Measurements from ENCODE around the gene CAMTA1.

The CAMTA1 gene

GRCh38 chr1:7063981-7064380 is 278.7 kb downstream of the CAMTA1 start:
- DNase-seq (ENCODE audit: low read depth) = no peak
- H3K4me3 ChIP-seq (ENCODE audit: control insufficient read depth, low read depth, low read length) = no peak overlapping the region
- TF ChIP-seq, protein P1, sequence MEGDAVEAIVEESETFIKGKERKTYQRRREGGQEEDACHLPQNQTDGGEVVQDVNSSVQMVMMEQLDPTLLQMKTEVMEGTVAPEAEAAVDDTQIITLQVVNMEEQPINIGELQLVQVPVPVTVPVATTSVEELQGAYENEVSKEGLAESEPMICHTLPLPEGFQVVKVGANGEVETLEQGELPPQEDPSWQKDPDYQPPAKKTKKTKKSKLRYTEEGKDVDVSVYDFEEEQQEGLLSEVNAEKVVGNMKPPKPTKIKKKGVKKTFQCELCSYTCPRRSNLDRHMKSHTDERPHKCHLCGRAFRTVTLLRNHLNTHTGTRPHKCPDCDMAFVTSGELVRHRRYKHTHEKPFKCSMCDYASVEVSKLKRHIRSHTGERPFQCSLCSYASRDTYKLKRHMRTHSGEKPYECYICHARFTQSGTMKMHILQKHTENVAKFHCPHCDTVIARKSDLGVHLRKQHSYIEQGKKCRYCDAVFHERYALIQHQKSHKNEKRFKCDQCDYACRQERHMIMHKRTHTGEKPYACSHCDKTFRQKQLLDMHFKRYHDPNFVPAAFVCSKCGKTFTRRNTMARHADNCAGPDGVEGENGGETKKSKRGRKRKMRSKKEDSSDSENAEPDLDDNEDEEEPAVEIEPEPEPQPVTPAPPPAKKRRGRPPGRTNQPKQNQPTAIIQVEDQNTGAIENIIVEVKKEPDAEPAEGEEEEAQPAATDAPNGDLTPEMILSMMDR (conservative IDR thresholded peaks at IDR 0.05; ENCODE audit: control insufficient read depth, insufficient read depth, low read depth, low read length) = no peak

GRCh38 chr1:7068552-7068951 is 283.3 kb downstream of the CAMTA1 start:
- no peak overlapping the region for H3K4me3 ChIP-seq (ENCODE audit: control insufficient read depth, low read depth, low read length)
- DNase-seq (ENCODE audit: low read depth) = no peak
- TF ChIP-seq, protein P1 (conservative IDR thresholded peaks at IDR 0.05; ENCODE audit: control insufficient read depth, insufficient read depth, low read depth, low read length) = no peak

- no peak for DNase-seq (ENCODE audit: low read depth)
- H3K4me3 ChIP-seq (ENCODE audit: control insufficient read depth, low read depth, low read length) = peak overlapping the region; percentile 23
- TF ChIP-seq, protein P1 (conservative IDR thresholded peaks at IDR 0.05; ENCODE audit: control insufficient read depth, insufficient read depth, low read depth, low read length) = no peak
Measured at GRCh38 chr1:7069931-7070330, 284.7 kb downstream of the CAMTA1 start.

DNA sequence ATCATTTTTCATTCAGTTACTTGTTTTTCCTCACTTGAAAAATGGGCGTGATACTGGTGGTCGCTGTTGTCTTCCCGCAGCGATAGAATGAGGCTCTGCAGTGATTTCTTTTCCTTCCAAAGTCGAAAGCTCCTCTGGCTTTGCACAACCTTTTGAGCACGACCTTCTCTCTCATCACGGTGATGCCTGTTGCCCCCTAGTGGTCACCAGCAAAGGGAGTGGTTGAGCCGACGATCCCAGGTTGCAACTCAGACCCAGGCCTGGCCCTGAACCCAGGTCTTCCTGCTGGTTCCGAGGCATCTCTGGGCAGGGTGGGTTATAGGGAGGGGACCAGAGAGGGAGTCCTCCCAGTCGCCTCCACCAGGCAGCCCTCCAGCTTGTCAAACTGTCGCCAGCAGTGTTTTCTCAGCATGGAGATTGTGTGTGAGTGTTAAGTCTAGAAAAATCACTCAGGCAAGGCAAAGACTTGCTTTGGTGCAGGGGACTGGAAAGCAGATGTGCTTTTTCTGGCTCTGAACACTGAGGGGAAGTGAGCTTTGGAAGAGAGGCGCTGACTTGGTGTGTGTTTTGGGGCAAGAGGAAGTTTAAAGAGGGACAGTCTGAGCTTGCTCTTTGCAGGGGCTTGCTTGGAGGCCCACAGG is 285.3 kb downstream of the CAMTA1 start:
- TF ChIP-seq, protein P1 (conservative IDR thresholded peaks at IDR 0.05; ENCODE audit: control insufficient read depth, insufficient read depth, low read depth, low read length) = peak; percentile 91
- peak; percentile 65 for DNase-seq (ENCODE audit: low read depth)
- H3K4me3 ChIP-seq (ENCODE audit: control insufficient read depth, low read depth, low read length) = peak overlapping the region; percentile 23

DNA sequence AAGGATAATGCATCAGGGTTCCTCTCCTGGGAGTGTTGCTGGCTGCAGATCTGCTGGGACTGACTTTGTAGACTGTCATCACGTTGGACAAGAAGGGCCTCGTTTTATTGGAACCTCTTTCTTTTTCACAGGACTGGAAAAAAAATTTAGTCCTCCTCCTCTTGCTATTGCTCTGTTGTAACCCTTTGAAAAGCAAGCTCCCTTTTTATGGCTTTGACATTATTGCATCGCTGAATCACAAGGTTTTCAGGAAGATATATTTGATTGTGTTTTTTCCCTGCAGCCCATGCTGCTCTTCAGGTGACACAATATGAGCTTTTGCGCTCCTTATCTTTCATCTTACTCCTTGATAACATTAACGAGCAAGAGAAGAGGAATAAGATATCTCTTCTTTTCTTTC is 290.9 kb downstream of the CAMTA1 start:
- TF ChIP-seq, protein P1 (conservative IDR thresholded peaks at IDR 0.05; ENCODE audit: control insufficient read depth, insufficient read depth, low read depth, low read length) = no peak
- no peak for DNase-seq (ENCODE audit: low read depth)
- H3K4me3 ChIP-seq (ENCODE audit: control insufficient read depth, low read depth, low read length) = no peak overlapping the region

DNA sequence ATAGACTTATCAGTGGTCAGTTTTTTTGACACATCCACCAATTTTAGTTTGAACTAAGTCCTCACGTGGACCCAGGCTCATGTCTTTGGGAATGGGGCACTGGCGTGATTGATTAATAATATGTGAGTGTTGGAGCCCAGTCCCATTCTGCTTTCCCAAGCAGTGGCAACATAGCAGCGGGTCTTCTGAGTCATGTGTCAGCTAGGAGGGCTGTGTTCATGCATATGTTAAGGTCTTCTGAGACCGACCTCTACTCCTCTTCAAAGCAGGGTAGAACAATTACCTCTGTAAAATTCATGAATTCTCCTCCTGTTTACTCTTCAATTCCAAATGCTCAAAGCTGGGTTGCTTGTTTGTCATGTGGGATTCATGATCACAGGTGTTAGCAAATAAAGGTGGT is 291.3 kb downstream of the CAMTA1 start:
- TF ChIP-seq, protein P1 (conservative IDR thresholded peaks at IDR 0.05; ENCODE audit: control insufficient read depth, insufficient read depth, low read depth, low read length) = no peak
- no peak for DNase-seq (ENCODE audit: low read depth)
- no peak overlapping the region for H3K4me3 ChIP-seq (ENCODE audit: control insufficient read depth, low read depth, low read length)

DNA sequence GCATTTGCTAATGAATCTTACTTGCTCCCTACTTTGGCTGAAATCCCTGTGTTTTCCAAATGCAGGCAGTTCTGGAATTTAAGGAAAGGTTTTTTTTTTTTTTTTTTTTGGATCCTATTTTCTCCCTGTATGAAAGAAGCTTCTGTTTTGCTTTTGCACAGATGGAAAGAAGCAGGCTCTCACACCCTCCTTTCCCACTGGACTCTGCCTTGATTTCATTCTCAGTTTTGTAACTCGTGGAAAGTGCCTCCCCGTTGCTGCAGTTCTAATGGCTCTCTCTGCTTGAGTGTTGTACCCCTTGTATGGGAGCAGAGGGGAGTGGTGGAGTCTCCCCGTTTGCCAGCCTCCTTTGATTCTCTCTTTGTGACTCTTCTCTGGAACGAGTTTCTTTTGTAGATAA is 291.9 kb downstream of the CAMTA1 start:
- no peak for DNase-seq (ENCODE audit: low read depth)
- H3K4me3 ChIP-seq (ENCODE audit: control insufficient read depth, low read depth, low read length) = no peak overlapping the region
- TF ChIP-seq, protein P1 (conservative IDR thresholded peaks at IDR 0.05; ENCODE audit: control insufficient read depth, insufficient read depth, low read depth, low read length) = no peak

Data from fibroblast of mammary gland (primary cell).